ENCODE data around the gene COL6A3.

COL6A3 gene

DNA sequence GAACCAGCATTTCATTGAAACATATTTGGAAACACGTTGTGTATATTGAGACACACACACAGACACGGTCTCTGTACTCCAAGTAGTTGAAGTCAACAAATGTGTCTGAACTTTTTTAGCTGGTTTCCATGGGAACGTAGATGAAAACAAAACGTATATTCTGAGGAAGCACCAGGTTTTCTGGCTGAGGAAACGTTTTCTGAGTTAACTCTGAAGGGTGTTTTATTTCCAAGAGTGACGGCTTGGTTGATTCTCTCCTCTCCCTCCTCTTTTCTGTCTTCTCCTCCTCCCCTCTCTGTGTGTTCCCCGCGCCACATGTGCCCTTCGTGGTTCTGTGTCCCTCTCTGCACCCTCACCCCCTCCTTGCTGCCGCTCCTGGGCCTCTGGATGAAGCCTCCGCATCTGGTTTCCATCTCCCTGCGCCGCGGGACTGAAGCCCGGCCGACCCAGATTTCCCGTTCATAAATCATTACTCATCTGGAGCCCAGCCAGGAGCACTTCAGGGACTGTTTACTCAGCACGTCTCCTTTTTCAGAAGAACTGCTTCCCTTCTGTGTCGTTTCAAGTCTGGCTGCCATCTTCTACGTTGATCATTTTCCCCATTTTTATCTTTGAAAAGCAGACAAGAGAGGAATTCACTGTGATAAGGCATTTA is 122.7 kb downstream of the COL6A3 start:
- no peak overlapping the region for H3K4me2 ChIP-seq (ENCODE audit: low read length)
- H3K9me3 ChIP-seq (ENCODE audit: control insufficient read depth, insufficient read depth, low read length): no peaks in the 10 kb centered on the region
- no peaks in the 10 kb centered on the region for H3K79me2 ChIP-seq (ENCODE audit: control insufficient read depth, low read length)
- H3K27me3 ChIP-seq (ENCODE audit: control insufficient read depth, low read length): peaks cover 27% of the 10 kb centered on the region
- H3K27ac ChIP-seq (ENCODE audit: low read depth, low read length): no peak overlapping the region
- no peaks in the 10 kb centered on the region for H3F3A ChIP-seq (ENCODE audit: control insufficient read depth, insufficient read depth)
- H3K4me1 ChIP-seq (ENCODE audit: control insufficient read depth, low read length): no peaks in the 10 kb centered on the region
- H3K9me2 ChIP-seq (replicated peaks; ENCODE audit: control insufficient read depth, low read length): no peaks in the 10 kb centered on the region
- no peaks in the 10 kb centered on the region for H3K36me3 ChIP-seq (ENCODE audit: control insufficient read depth, low read length)
- TF ChIP-seq, protein P1, sequence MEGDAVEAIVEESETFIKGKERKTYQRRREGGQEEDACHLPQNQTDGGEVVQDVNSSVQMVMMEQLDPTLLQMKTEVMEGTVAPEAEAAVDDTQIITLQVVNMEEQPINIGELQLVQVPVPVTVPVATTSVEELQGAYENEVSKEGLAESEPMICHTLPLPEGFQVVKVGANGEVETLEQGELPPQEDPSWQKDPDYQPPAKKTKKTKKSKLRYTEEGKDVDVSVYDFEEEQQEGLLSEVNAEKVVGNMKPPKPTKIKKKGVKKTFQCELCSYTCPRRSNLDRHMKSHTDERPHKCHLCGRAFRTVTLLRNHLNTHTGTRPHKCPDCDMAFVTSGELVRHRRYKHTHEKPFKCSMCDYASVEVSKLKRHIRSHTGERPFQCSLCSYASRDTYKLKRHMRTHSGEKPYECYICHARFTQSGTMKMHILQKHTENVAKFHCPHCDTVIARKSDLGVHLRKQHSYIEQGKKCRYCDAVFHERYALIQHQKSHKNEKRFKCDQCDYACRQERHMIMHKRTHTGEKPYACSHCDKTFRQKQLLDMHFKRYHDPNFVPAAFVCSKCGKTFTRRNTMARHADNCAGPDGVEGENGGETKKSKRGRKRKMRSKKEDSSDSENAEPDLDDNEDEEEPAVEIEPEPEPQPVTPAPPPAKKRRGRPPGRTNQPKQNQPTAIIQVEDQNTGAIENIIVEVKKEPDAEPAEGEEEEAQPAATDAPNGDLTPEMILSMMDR (IDR thresholded peaks at IDR 0.05; ENCODE audit: low read depth, low read length, poor library complexity, severe bottlenecking): no peak
- 0 out of 2 replicates have a peak, but pooled peaks have one; percentile 8 for TF ChIP-seq EZH2phosphoT487 (IDR thresholded peaks at IDR 0.05; ENCODE audit: borderline replicate concordance, low read length)
- no peak overlapping the region for H3K4me3 ChIP-seq (ENCODE audit: low read length)
- H4K20me1 ChIP-seq (ENCODE audit: control insufficient read depth, insufficient read depth, low read depth, low read length): no peaks in the 10 kb centered on the region

DNA sequence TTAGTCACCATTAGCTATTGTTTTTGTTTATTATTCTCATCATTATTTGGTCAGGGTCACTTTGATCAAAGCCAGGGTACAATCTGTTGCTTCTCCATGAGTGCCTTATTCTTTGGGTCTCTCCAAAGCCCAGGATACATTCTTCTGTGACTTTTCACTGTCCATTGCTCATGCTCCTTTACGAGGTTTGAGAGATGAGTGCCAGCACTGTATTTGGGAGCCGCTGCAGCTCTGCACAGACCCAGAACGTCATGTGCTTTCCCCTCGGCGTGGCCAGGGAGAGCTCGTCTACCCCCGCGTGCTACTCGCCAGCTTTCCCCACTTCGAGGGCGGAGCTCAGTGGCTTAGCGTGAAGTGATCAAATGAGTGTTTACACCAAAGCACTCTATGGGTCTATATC is 123.7 kb downstream of the COL6A3 start:
- no peaks in the 10 kb centered on the region for H3K36me3 ChIP-seq (ENCODE audit: control insufficient read depth, low read length)
- H3K9me3 ChIP-seq (ENCODE audit: control insufficient read depth, insufficient read depth, low read length): no peaks in the 10 kb centered on the region
- peaks cover 27% of the 10 kb centered on the region for H3K27me3 ChIP-seq (ENCODE audit: control insufficient read depth, low read length)
- H4K20me1 ChIP-seq (ENCODE audit: control insufficient read depth, insufficient read depth, low read depth, low read length): no peaks in the 10 kb centered on the region
- no peak overlapping the region for H3K27ac ChIP-seq (ENCODE audit: low read depth, low read length)
- TF ChIP-seq, protein P1 (IDR thresholded peaks at IDR 0.05; ENCODE audit: low read depth, low read length, poor library complexity, severe bottlenecking): no peak
- no peak for TF ChIP-seq EZH2phosphoT487 (IDR thresholded peaks at IDR 0.05; ENCODE audit: borderline replicate concordance, low read length)
- no peaks in the 10 kb centered on the region for H3K79me2 ChIP-seq (ENCODE audit: control insufficient read depth, low read length)
- H3K4me1 ChIP-seq (ENCODE audit: control insufficient read depth, low read length): no peaks in the 10 kb centered on the region
- no peak overlapping the region for H3K4me2 ChIP-seq (ENCODE audit: low read length)
- H3F3A ChIP-seq (ENCODE audit: control insufficient read depth, insufficient read depth): no peaks in the 10 kb centered on the region
- H3K4me3 ChIP-seq (ENCODE audit: low read length): no peak overlapping the region
- no peaks in the 10 kb centered on the region for H3K9me2 ChIP-seq (replicated peaks; ENCODE audit: control insufficient read depth, low read length)

DNA sequence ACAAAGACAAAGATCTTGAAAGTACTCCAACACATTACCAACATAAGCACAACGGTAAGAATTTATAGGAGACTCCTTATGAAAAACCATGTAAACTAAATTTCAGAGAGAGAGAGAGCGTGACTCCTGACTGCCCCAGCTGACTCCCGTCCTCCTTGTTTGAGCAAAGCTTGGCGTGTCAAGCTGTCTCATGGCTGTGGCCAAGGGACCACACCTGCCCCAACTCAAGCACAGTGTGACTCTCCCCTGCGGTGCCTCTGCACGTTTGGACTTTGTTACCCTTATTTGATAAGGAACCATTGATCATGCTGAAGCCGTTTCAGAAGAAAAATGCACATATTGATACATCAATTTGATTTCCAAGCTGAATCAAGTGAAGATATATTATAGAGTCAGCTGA is 124.8 kb downstream of the COL6A3 start:
- no peaks in the 10 kb centered on the region for H3F3A ChIP-seq (ENCODE audit: control insufficient read depth, insufficient read depth)
- no peaks in the 10 kb centered on the region for H3K9me2 ChIP-seq (replicated peaks; ENCODE audit: control insufficient read depth, low read length)
- no peaks in the 10 kb centered on the region for H3K9me3 ChIP-seq (ENCODE audit: control insufficient read depth, insufficient read depth, low read length)
- H3K36me3 ChIP-seq (ENCODE audit: control insufficient read depth, low read length): no peaks in the 10 kb centered on the region
- no peak overlapping the region for H3K4me3 ChIP-seq (ENCODE audit: low read length)
- no peak overlapping the region for H3K27ac ChIP-seq (ENCODE audit: low read depth, low read length)
- H3K79me2 ChIP-seq (ENCODE audit: control insufficient read depth, low read length): no peaks in the 10 kb centered on the region
- H4K20me1 ChIP-seq (ENCODE audit: control insufficient read depth, insufficient read depth, low read depth, low read length): no peaks in the 10 kb centered on the region
- H3K4me2 ChIP-seq (ENCODE audit: low read length): no peak overlapping the region
- peaks cover 25% of the 10 kb centered on the region for H3K27me3 ChIP-seq (ENCODE audit: control insufficient read depth, low read length)
- TF ChIP-seq, protein P1 (IDR thresholded peaks at IDR 0.05; ENCODE audit: low read depth, low read length, poor library complexity, severe bottlenecking): no peak
- TF ChIP-seq EZH2phosphoT487 (IDR thresholded peaks at IDR 0.05; ENCODE audit: borderline replicate concordance, low read length): no peak
- H3K4me1 ChIP-seq (ENCODE audit: control insufficient read depth, low read length): no peaks in the 10 kb centered on the region

All from DOHH2 (cell line).